LoVo (cell line): Measurements from ENCODE around the gene TRIM68.

Source experiments
- DNase-seq: peaks from one replicate; pipeline ENCODE4 v3.0.0-alpha.2; 2016; ENCODE audit warnings: low spot score

TRIM68 gene

GRCh38 chr11:4606231-4607015, 1.6 kb downstream of the TRIM68 start:
- no peak for DNase-seq

GRCh38 chr11:4605057-4605456, 3.0 kb downstream of the TRIM68 start:
- no peak for DNase-seq

- DNase-seq: no peak
Measured at GRCh38 chr11:4593739-4594138, 14.3 kb downstream of the TRIM68 start, which contains the start of gene OR52I1. Gene OR52I1, plus strand, starts transcription at chr11:4594039. Its CDS starts 0 bp downstream, at chr11:4594039.

GRCh38 chr11:4589017-4589416, 19.0 kb downstream of the TRIM68 start:
- DNase-seq: no peak

GRCh38 chr11:4581443-4581842, 26.6 kb downstream of the TRIM68 start, which contains the start of gene OR52I2:
Gene OR52I2, plus strand, starts transcription at chr11:4581743.
- DNase-seq: no peak

GRCh38 chr11:4580124-4580523, 27.9 kb downstream of the TRIM68 start:
- DNase-seq: no peak

GRCh38 chr11:4578624-4579023, 29.4 kb downstream of the TRIM68 start:
- DNase-seq: no peak

GRCh38 chr11:4577761-4578160, 30.3 kb downstream of the TRIM68 start:
- no peak for DNase-seq

- DNase-seq: no peak
Measured at GRCh38 chr11:4576880-4577279, 31.2 kb downstream of the TRIM68 start.

- DNase-seq: no peak
Measured at GRCh38 chr11:4569075-4569474, 39.0 kb downstream of the TRIM68 start.

GRCh38 chr11:4565371-4565770, 42.7 kb downstream of the TRIM68 start:
- DNase-seq: no peak

GRCh38 chr11:4560467-4560866, 47.6 kb downstream of the TRIM68 start:
- DNase-seq: no peak

GRCh38 chr11:4559527-4560440, 48.2 kb downstream of the TRIM68 start:
- DNase-seq: no peak

GRCh38 chr11:4551346-4551979, 56.6 kb downstream of the TRIM68 start:
- DNase-seq: no peak
